Measurements from ENCODE around the gene WBP1L.

- TF ChIP-seq POLR2A (IDR thresholded peaks at IDR 0.05; ENCODE audit: low read depth, low read length) (no peak), POLR2AphosphoS5 (IDR thresholded peaks at IDR 0.05; ENCODE audit: low read depth, low read length) (no peak)
Measured at GRCh38 chr10:102767428-102768160, 23.8 kb downstream of the WBP1L start.

Measured in GM12892 (cell line).